CD4-positive, alpha-beta T cell treated with Interleukin-4 for 4 hours (primary cell): Measurements from ENCODE around the gene METTL1.
A peak's percentile ranks its signal among the peaks of the same experiment; 100 is the strongest.

Experiments used
- DNase-seq: peaks from one replicate; pipeline ENCODE4 v3.0.0-alpha.2; 2020

Gene METTL1

DNA sequence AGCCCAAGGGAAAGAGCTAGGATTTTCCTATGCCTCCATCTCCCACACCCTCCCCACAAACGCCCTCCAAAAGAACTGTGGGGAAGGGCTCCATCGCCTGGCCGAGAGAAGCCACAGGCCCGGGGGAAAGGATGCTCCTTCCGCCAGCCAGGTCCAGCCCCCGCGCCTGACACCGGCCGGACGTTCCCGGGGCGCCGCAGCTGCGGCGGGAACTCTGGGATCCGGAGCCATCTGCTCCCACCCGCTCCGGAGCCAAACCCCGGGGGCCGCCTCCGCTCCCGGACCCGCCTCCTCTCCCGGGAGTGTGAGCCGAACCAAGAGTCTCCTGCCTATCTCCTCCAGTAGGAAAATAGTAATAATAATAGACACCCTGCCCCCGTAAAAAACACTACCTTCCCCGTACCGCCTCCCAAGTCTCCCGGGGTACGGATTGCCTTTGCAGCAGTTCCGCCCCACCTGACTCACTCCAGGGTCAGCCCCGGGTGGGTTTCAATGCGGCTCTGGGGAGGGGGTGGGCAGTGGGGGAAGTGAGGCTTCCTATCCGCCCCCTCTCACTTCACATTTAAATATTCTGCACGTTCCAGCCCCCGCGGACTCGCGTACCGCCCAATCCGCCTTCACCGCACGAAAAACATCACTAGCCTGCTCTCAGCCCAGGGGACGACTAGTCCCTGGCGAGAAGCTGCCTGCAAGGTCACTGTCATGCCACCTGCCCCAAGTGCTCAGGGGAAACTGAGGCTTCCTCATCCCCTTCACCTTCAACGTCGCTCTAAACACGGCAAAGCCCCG, 35.8 kb downstream of the METTL1 start:
- DNase-seq, result no peak

DNA sequence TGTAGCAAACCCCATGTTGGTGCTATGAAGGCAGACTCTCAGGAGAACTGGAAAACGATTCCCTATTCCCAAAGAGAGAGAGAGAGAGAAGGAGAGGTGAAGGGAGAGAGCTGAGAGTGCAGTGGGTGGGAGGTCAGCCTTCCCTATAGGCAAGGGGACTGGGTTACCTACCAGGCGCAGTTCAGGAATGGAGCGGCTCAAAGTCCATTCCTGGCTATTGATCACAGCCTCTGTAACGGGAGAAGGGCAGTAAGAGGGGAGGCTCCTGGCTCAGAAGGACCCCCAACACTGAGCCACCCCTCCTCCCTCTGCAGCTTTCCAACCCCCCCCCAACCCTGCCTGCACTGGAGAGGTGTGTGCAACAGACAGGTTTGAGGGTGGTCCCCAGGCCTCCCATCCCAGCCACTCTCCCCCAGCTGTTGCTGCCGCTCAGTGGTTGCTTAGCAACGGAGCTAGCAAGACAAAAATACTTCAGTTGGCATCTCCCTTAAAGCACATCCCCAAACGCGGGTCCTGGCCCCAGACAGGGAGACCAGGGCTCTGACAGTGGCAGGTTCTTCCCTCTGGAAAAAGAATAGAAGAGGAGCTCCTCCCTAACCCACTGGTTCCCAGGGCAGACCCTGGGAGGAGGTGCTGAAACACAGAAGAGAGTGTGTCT, 36.6 kb downstream of the METTL1 start:
- DNase-seq, result no peak

GRCh38 chr12:57734591-57734990, 37.3 kb downstream of the METTL1 start:
- DNase-seq, result no peak

GRCh38 chr12:57733928-57734327, 38.0 kb downstream of the METTL1 start:
- DNase-seq, result no peak

DNA sequence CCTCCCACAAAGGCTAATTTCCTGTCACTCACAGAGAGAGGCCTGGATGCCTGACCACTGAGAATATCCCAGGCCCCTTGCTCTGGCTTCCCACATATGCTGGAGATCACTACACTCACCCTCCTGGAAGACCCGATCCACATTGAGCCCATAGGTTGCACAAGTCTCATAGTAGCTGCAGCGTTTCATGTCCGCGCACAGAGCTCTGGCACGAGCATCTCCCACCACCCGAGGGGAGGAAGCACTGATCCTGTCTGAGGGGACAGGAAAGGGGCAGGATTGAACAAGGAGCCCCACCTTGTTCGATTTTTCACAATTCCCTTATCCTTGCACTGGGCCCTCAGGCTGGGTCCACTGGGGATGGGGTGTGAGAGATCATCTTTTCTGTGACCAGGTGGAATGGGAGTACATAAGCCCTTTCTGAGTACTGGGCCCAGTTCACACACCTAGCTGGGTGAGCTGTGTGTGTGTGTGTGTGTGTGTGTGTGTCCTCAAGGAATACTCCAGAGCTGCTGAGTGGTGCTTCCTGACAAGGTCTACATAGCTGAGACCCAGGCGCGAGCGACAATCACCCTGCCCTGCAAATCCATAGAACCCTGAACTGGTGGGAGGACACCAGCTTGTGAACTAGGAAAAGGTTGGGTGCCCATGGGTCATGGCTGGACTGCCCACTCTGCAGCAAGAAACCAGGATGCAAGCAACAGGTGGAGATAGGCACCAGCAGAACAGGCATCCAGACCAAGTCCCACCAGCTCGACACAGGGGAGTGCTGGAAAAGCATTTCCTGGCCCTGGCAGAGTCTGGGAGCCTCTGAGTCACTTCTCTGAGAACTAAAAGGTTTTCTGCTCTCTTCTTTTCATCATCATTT, 38.9 kb downstream of the METTL1 start:
- no peak for DNase-seq

- DNase-seq, result no peak
These were observed 39.6 kb downstream of the METTL1 start for GRCh38 chr12:57732270-57732669.

- DNase-seq, result no peak
These were observed 40.4 kb downstream of the METTL1 start for GRCh38 chr12:57731411-57732080.

- DNase-seq, result no peak
These were observed 41.4 kb downstream of the METTL1 start for GRCh38 chr12:57730336-57731067.

DNA sequence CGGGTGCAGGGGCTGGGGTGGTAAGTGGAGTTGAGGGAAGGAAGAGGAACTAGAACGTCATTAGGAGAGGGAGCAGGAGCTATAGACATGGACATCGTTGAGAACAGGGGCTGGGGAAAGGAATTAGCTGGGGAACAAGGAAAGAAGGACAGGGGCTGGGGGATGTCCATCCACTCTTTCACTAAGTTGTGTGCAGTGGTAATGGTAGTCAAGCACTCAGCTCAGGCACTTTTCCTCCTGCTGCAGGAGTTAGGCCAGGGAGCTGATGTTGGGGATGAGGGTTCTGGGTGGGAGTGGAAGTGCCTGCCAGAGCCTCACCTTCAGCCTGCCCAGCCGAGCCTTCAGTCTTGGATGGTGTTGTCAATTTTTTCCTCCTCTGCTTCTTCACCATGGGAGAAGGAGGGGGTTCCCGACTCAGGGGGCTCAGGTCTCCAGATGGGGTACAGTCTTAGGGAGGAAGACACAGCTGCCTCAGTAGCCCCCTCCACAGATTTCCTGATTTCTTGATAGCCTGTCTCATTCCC, 42.5 kb downstream of the METTL1 start:
- no peak for DNase-seq

DNA sequence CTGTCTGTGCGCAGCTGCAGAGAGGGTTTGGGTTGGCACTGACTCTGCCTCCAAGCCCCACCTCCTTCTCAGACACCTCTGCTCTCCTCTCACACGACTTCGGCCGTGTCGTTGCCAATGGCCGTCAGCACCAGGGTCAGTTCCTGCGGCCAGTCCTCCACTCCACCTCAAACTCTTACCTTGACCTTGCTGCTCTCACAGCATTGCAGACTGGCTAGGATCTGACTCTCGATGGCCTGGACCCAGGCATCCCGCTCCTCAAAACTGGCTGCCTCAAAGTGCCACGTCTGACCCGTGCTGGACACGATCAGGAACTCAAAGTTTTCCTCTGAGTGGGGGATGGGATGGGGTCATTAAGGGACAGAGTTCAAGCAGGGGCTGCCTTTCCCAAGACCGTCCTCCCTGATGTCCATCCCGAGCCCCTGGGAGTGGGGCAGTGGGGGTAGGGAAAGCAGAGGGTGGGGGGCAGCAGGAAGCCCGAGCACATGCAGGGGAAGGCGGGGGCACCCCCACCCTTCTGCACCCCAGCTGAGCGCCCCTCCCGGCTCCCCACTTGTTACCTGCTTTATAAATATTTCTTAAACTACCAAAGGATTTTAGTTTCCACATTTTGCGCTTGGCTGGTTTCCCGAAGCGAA, 44.0 kb downstream of the METTL1 start:
- DNase-seq, result no peak

- DNase-seq, result no peak
These were observed 44.8 kb downstream of the METTL1 start for GRCh38 chr12:57726884-57727757.

GRCh38 chr12:57726151-57726883, 45.6 kb downstream of the METTL1 start:
- peak; percentile 9 for DNase-seq

DNA sequence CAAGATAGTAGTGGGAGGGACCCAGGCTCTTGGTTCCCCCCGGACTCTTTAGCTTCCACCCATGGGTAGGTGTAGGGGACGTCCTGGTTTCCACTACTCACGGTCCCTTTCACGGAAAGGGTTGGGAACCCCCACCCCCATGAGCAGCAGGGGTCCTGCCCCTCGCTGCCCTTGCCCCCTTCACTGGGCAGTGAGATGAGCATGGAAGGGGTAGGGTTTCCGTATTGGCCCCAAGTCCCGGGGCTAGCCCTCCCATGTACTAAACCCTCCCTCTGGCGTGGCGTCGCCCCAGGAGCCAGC, 46.1 kb downstream of the METTL1 start:
- DNase-seq, result no peak

GRCh38 chr12:57724936-57725740, 46.8 kb downstream of the METTL1 start:
- DNase-seq, result no peak

GRCh38 chr12:57724003-57724935, 47.6 kb downstream of the METTL1 start:
- DNase-seq, result no peak

DNA sequence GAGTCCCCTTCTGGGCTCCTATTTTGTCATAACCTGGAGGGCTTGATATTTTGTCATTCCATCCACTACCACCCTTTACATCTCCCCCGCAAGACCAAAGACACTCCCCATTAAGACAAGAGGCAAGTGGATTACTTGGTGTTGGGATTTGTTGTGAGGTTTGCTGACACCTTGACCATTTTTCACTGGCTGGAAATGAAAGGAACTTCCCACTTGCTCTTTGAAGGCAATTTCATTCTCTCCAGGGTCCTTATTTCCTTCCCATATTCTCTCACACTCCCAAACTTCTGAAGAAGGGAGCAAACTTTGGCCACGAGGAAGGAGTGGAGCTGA, 48.3 kb downstream of the METTL1 start:
- DNase-seq, result no peak

DNA sequence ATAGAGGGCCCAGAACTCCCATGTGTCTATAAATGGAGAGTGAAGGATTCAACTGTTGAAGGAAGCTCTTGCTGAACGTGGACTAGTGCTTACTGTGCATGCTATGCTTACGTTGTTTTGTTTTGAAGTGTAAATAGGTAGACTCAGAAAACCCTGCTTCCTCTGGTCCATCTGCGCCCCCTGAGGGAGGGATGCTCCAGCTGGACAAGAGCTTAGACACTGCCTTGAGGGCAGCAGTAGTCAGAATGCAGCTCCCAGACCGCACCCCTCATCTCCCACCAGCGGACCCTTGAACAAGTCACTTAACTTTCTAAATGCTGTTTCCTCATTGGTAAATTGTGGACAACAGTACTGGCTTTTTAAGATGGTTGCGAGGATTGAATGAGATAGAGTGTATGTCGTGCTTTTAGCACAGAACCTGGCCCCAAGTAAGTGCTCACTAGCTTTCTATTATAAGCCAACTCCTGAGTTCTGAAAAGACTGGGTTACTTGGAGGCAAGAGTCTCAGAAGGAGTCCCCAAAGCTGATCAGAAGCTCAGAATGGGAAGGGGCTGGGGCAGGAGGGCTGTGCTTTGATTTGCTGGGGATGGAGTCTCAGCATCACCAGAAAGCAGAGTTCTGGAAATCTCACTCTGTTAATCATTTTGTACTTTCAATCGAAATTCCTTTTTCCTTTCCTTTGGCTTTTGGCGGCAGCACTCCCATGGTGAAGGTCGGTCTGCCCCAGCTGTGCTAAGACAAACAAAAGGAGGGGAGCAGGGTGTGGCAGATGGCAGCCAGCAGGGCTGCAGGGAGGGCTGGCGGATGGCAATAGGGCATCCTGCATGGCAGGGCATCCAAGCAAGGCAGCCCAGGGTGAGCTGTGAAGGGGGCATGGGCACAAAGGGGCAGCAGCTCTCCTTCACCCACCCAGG, 48.9 kb downstream of the METTL1 start:
- no peak for DNase-seq
